Astrocyte of the cerebellum (primary cell): ENCODE data around the gene ANP32B.
A peak's percentile ranks its signal among the peaks of the same experiment; 100 is the strongest.

Source experiments
- DNase-seq: peaks from one replicate; pipeline ENCODE4 v3.0.0-alpha.2; 2011; ENCODE audit warnings: low read depth
- H3K4me3 ChIP-seq: 2 replicates; pipeline ENCODE4 v1.5.1; 2011; ENCODE audit warnings: mild to moderate bottlenecking, low read depth, low read length, moderate library complexity
- CTCF ChIP-seq: IDR thresholded peaks from 2 replicates; pipeline ENCODE4 v1.5.1; 2012; ENCODE audit warnings: low read length, low read depth, moderate library complexity, mild to moderate bottlenecking; ENCODE audit errors: missing control alignments
- in situ Hi-C: cut with HindIII; loops from 2 replicates; pipeline ENCODE4 v1.10.0; 2017; ENCODE audit warnings: low sequenced_read_pairs

Gene ANP32B

GRCh38 chr9:97983589-97984187, 547 bp downstream of the ANP32B start:
- peak overlapping the region; percentile 91 for H3K4me3 ChIP-seq
- DNase-seq, result no peak
- in situ Hi-C loops, result no loop called here
- TF ChIP-seq CTCF, result no peak

GRCh38 chr9:97984188-97985057, 1.3 kb downstream of the ANP32B start:
- peak; percentile 27 for DNase-seq
- in situ Hi-C loops, result no loop called here
- H3K4me3 ChIP-seq, result peak overlapping the region; percentile 91
- TF ChIP-seq CTCF, result no peak

- in situ Hi-C loops, result no loop called here
- TF ChIP-seq CTCF, result no peak
- DNase-seq, result no peak
- peak overlapping the region; percentile 91 for H3K4me3 ChIP-seq
These were observed 2.1 kb downstream of the ANP32B start for GRCh38 chr9:97985058-97985861.

GRCh38 chr9:97987487-97987886, 4.3 kb downstream of the ANP32B start:
- DNase-seq, result no peak
- in situ Hi-C loops, result no loop called here
- no peak for TF ChIP-seq CTCF

GRCh38 chr9:97990259-97990658, 7.1 kb downstream of the ANP32B start:
- peak; percentile 28 for DNase-seq
- in situ Hi-C loops, result no loop called here

More at GRCh38 chr9:97987487-97987886, 4.3 kb downstream of the ANP32B start:
- no peak overlapping the region for H3K4me3 ChIP-seq

More at GRCh38 chr9:97990259-97990658, 7.1 kb downstream of the ANP32B start:
- no peak overlapping the region for H3K4me3 ChIP-seq
- peak; percentile 46 for TF ChIP-seq CTCF
